ENCODE measurements around the gene LGALS7B. TPM values are rescaled to one million over a fixed set of nuclear protein-coding genes. Genes with fewer than 3 reads are reported as not detected.

The LGALS7B gene
- total RNA-seq, 1 experiment from 2014 or later = 3.6 TPM

GRCh38 chr19:38793671-38794070, 4.7 kb downstream of the LGALS7B start:
- DNase-seq (ENCODE audit: low read depth, low spot score) = no peak
- H3K9me3 ChIP-seq (ENCODE audit: control insufficient read depth, insufficient read depth, low read depth, low read length) = no peaks in the 10 kb centered on the region
- no peak for ATAC-seq
- no peaks in the 10 kb centered on the region for H3K36me3 ChIP-seq (ENCODE audit: control insufficient read depth, insufficient read depth, low read length)
- BruUV-seq (replicated peaks) = no TSS peak
- H3K27ac ChIP-seq (ENCODE audit: low read length) = no peak overlapping the region
- in situ Hi-C loops (cut with HindIII; ENCODE audit: low pct_unique_long_range_greater_than_20kb, low sequenced_read_pairs) = loop anchor here (25.0 kb wide), 1 partner anchor 994 kb away; the partner anchor contains the start of gene LEUTX
- ChIA-PET POLR2A (interaction anchor here (0.6 to 0.9 kb wide), 2 partner anchors 50 to 998 kb away, joined by 3 to 10 read pairs; no protein-coding TSS in a partner anchor), CTCF (interaction anchor here (0.6 kb wide), 1 partner anchor 169 kb away, joined by 8 read pairs; no protein-coding TSS in a partner anchor)
- TF ChIP-seq CTCF (IDR thresholded peaks at IDR 0.05) = no peak
- no peak for TF ChIP-seq TCF7L2 (IDR thresholded peaks at IDR 0.05; ENCODE audit: low read depth, low read length)
- no peak for TF ChIP-seq POLR2AphosphoS5 (IDR thresholded peaks at IDR 0.05; ENCODE audit: low read depth, low read length)
- TF ChIP-seq SIN3A (IDR thresholded peaks at IDR 0.05; ENCODE audit: borderline replicate concordance, insufficient read depth, low read depth, low read length) = no peak
- TF ChIP-seq REST (IDR thresholded peaks at IDR 0.05; ENCODE audit: insufficient read depth in 1 of 2, low read depth in 2 of 2, low read length in 1 of 2) = no peak
- intact Hi-C loops (cut with micrococcal nuclease; ENCODE audit: unreplicated experiment) = no loop called here
- H3K4me1 ChIP-seq (ENCODE audit: control insufficient read depth, insufficient read depth, low read length) = peaks cover 3% of the 10 kb centered on the region; the same call in 1 of the 2 replicates
- no peaks in the 10 kb centered on the region for H3K27me3 ChIP-seq (ENCODE audit: control insufficient read depth, insufficient read depth, low read length)
- H3K4me3 ChIP-seq (ENCODE audit: low read depth in 2 of 2, low read length in 2 of 2) = no peak overlapping the region

- Histone ChIP-seq H3K4me1 (ENCODE audit: control insufficient read depth, insufficient read depth, low read length) (peaks cover 9% of the 10 kb centered on the region; the same call in 1 of the 2 replicates), H3K4me3 (ENCODE audit: low read depth in 2 of 2, low read length in 2 of 2) (no peak overlapping the region), H3K27ac (ENCODE audit: low read length) (no peak overlapping the region), H3K27me3 (ENCODE audit: control insufficient read depth, insufficient read depth, low read length) (no peaks in the 10 kb centered on the region), H3K36me3 (ENCODE audit: control insufficient read depth, insufficient read depth, low read length) (no peaks in the 10 kb centered on the region), H3K9me3 (ENCODE audit: control insufficient read depth, insufficient read depth, low read depth, low read length) (no peaks in the 10 kb centered on the region)
- no peak for ATAC-seq
- no peak for DNase-seq (ENCODE audit: low read depth, low spot score)
- POLR2A ChIA-PET = interaction anchor here (0.6 kb wide), 1 partner anchor 13 kb away, joined by 3 read pairs; no protein-coding TSS in a partner anchor
- no TSS peak for BruUV-seq (replicated peaks)
- no peak for TF ChIP-seq SIN3A (IDR thresholded peaks at IDR 0.05; ENCODE audit: borderline replicate concordance, insufficient read depth, low read depth, low read length)
- TF ChIP-seq TCF7L2 (IDR thresholded peaks at IDR 0.05; ENCODE audit: low read depth, low read length) = no peak
- no peak for TF ChIP-seq POLR2AphosphoS5 (IDR thresholded peaks at IDR 0.05; ENCODE audit: low read depth, low read length)
- TF ChIP-seq CTCF (IDR thresholded peaks at IDR 0.05) = no peak
- no peak for TF ChIP-seq REST (IDR thresholded peaks at IDR 0.05; ENCODE audit: insufficient read depth in 1 of 2, low read depth in 2 of 2, low read length in 1 of 2)
- CTCF ChIA-PET = no interaction called here
- in situ Hi-C loops (cut with HindIII; ENCODE audit: low pct_unique_long_range_greater_than_20kb, low sequenced_read_pairs) (loop anchor here (25.0 kb wide), 1 partner anchor 992 kb away; the partner anchor contains the start of gene LEUTX), intact Hi-C loops (cut with micrococcal nuclease; ENCODE audit: unreplicated experiment) (no loop called here)
Observed at GRCh38 chr19:38795549-38795948, 6.5 kb downstream of the LGALS7B start.

All from Panc1 (cell line).